Glomerular visceral epithelial cell (primary cell): ENCODE data around the gene LUC7L2.
"Not testable (repeated sequence)": the region's sequence is repeated elsewhere in the genome, so short reads cannot be mapped to it uniquely, and the experiment has no call there.

Experiments used
- DNase-seq: peaks from one replicate; pipeline ENCODE4 v3.0.0-alpha.2; 2016; ENCODE audit errors: extremely low spot score

The LUC7L2 gene

GRCh38 chr7:139396323-139396951 lies 36.7 kb downstream of the LUC7L2 start:
- DNase-seq, result no peak

- no peak for DNase-seq
These were observed 37.5 kb downstream of the LUC7L2 start for GRCh38 chr7:139397192-139397591.

DNA sequence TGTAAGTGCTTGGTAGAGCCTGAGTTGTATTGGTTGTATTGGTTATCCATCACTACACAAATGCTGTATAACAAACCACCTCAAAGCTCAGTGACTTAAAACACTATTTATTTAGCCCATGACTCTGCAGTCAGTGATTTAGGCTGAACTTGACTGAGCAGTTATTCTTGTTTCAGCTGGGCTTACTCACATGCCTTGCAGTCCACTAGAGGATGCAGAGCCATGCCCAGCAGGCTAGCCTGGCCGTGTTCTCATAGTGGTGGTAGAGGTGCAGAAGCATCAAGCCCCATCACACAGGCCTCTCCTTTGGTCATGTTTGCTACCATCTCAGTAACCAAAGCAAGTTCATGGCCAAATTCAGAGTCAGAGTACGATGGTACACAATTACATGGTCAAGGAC lies 43.9 kb downstream of the LUC7L2 start:
- DNase-seq, result no peak

GRCh38 chr7:139407555-139407954 lies 47.9 kb downstream of the LUC7L2 start:
- no peak for DNase-seq

DNA sequence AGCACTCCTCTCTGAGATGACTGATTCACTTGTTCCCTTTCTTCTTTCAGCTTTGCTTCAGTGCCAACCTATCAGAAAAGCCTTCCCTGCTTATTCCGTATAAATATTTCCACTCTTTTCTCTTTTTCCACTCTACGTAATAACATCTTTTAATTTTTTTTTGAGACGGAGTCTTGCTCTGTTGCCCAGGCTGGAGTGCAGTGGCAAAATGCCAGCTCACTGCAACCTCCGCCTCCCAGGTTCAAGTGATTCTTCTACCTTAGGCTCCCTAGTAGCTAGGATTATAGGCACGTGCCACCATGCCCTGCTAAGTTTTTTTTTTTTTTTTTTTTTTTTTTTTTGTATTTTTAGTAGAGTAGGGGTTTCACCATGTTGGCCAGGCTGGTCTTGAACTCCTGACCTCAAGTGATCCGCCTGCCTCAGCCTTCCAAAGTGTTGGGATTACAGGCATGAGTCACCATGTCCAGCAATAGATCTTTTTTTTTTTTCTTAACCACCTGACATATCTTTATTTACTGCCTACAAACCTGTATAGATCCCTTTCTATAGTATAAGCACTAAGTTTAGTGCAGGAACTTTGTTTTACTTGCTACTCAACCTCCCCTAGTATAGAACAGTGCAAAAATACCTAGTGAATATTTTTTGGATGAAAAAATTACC lies 55.2 kb downstream of the LUC7L2 start:
- DNase-seq, result not testable (repeated sequence)

DNA sequence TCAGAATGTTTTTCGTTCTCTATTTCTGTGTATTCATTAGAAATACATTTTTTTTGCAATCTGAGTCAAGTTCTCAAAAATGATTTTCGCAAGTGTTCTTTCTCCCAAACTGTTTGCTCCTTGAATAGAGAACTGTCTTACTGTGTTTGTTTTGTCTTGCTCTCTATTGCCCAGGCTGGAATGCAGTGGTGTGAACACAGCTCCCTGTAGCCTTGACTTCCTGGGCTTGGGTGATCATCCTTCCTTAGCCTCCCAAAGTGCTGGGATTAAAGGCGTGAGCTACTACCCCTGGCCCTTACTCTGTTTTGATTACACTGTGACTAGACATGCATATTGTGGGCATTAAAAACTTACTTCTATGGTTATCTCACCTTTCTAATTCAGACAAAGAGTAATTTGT lies 56.7 kb downstream of the LUC7L2 start:
- no peak for DNase-seq

- DNase-seq, result no peak
These were observed 57.8 kb downstream of the LUC7L2 start for GRCh38 chr7:139417478-139417877.

DNA sequence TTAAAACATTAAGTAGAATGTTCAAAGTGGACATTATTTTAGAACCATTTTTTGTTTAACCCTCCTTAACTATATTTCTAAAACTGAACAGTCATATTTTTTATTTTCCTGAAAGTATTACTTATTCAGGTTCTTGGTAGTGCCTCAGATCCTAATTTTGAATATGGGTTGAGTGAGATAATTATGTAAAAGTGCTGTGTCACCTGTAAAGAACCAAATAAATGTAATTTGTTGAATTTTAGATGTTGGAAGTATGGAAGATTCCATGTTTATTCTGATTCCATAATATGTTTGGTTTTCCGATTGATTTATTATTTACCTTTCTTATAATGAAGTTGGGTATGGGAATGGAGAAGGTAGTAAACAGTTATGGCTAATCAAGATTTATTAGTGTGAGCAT lies 61.4 kb downstream of the LUC7L2 start:
- DNase-seq, result no peak

- no peak for DNase-seq
These were observed 62.4 kb downstream of the LUC7L2 start for GRCh38 chr7:139422126-139422525.

DNA sequence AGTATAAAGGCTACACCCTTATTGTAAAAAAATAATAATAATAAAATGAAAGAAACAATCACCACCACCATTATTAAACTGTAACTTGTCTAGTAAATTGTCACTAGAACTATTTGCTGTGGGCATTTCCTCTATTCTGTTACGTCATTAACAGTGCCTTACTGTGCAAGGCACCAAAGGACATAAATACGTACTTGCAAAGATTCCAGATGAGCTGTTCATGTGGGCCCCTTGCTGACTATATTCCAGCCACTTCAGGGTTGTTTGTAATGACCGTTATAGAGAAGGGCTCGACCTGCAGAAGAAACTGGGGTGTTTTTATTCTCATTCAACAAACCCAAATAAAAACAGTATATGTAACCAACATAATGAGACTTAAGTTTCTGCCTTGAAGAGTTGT lies 63.4 kb downstream of the LUC7L2 start:
- no peak for DNase-seq

GRCh38 chr7:139424004-139424403 lies 64.3 kb downstream of the LUC7L2 start:
- DNase-seq, result no peak

GRCh38 chr7:139425701-139426100 lies 66.0 kb downstream of the LUC7L2 start:
- not testable (repeated sequence) for DNase-seq

DNA sequence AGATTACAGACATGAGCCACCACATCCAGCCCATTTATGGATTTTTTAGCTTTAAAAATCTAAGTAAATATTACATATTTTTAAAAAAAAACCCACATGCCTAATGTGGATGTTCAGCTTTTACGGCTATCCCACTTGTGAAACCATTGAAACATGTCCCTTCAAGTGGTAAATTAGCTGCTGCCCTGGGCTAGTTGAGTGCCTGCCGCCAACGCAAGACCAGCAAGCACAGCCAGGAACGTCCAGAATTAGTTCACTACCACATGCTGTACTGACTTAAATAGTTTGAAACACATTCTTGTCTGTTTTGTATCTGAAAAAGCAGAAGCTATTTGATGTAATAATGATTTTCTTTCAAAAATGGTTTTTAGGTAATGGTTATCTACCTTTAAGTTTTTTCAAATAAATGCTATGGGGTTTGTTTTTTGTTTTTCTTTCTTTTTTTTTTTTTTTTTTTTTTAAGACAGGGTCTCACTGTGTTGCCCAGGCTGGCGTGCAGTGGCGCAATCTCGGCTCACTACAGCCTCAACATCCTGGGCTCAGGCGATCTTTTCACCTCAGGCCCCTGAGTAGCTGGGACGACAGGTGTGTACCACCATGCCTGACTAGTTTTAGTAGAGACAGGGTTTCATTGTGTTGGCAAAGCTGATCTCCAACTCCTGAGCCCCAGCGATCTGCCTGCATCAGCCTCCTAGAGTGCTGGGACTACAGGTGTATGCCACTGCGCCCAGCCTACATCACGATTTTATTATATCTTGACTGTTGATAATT lies 66.7 kb downstream of the LUC7L2 start:
- no peak for DNase-seq

- no peak for DNase-seq
These were observed 67.3 kb downstream of the LUC7L2 start for GRCh38 chr7:139427029-139427420.

GRCh38 chr7:139427788-139428187 lies 68.1 kb downstream of the LUC7L2 start:
- DNase-seq, result no peak

GRCh38 chr7:139429735-139430134 lies 70.0 kb downstream of the LUC7L2 start:
- not testable (repeated sequence) for DNase-seq

GRCh38 chr7:139430443-139430842 lies 70.7 kb downstream of the LUC7L2 start:
- no peak for DNase-seq

GRCh38 chr7:139431010-139431409 lies 71.3 kb downstream of the LUC7L2 start:
- DNase-seq, result no peak

GRCh38 chr7:139431459-139431858 lies 71.8 kb downstream of the LUC7L2 start:
- DNase-seq, result no peak

GRCh38 chr7:139436806-139437205 lies 77.1 kb downstream of the LUC7L2 start:
- no peak for DNase-seq

DNA sequence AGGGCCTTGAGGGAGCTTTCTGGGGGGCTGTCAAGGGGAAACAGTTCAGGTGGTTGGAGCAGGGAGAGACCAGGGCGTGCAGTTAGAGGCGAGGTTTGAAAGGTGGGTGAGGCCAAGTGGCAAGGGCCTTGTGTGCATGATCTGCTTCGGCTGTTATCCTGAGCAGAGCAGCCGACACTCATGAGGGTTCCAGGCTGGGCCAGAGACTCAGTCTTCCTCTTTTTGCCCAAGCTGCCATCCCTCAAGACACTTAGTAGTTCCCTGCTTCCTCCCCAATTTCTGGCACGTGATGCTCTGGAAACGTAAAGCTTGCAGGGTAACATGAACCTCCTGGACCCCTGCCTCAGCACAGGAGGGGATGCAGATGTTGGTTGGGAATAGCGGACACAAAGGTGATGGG lies 79.7 kb downstream of the LUC7L2 start:
- DNase-seq, result no peak

- DNase-seq, result no peak
These were observed 82.3 kb downstream of the LUC7L2 start for GRCh38 chr7:139441961-139442360.
